ENCODE measurements around the gene SCAMP2. TPM values are rescaled to one million over a fixed set of nuclear protein-coding genes. Genes with fewer than 3 reads are reported as not detected.
A peak's percentile ranks its signal among the peaks of the same experiment; 100 is the strongest.

Gene SCAMP2
- total and polyA plus RNA-seq, 2 of the 13 experiments (the other 11 are each of a cell fraction or from before 2014, with no cell fraction given), result 34.8 to 121 TPM

- TF ChIP-seq, protein P1, sequence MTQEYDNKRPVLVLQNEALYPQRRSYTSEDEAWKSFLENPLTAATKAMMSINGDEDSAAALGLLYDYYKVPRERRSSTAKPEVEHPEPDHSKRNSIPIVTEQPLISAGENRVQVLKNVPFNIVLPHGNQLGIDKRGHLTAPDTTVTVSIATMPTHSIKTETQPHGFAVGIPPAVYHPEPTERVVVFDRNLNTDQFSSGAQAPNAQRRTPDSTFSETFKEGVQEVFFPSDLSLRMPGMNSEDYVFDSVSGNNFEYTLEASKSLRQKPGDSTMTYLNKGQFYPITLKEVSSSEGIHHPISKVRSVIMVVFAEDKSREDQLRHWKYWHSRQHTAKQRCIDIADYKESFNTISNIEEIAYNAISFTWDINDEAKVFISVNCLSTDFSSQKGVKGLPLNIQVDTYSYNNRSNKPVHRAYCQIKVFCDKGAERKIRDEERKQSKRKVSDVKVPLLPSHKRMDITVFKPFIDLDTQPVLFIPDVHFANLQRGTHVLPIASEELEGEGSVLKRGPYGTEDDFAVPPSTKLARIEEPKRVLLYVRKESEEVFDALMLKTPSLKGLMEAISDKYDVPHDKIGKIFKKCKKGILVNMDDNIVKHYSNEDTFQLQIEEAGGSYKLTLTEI (CRISPR knock-in tag; conservative IDR thresholded peaks at IDR 0.05), result no peak
- TF ChIP-seq ZNF180 (CRISPR knock-in tag; IDR thresholded peaks at IDR 0.05; ENCODE audit: borderline replicate concordance, low read depth) (no peak), U2AF1 (optimal IDR thresholded peaks at IDR 0.05; ENCODE audit: low read depth, low read length) (no peak), NKX3-1 (CRISPR knock-in tag; IDR thresholded peaks at IDR 0.05) (peak; percentile 46; the same call in 1 of the 2 replicates), FLYWCH1 (CRISPR knock-in tag; IDR thresholded peaks at IDR 0.05) (no peak), KMT2A (CRISPR knock-in tag; IDR thresholded peaks at IDR 0.05) (peak; percentile 66; the same call in 1 of the 2 replicates), SMAD9 (CRISPR knock-in tag; IDR thresholded peaks at IDR 0.05) (no peak), DZIP1 (CRISPR knock-in tag; IDR thresholded peaks at IDR 0.05) (peak; percentile 77; the same call in 1 of the 2 replicates), KAT8 (CRISPR knock-in tag; IDR thresholded peaks at IDR 0.05) (peak; percentile 94), JUN (CRISPR knock-in tag; IDR thresholded peaks at IDR 0.05) (0 out of 2 replicates have a peak, but pooled peaks have one; percentile 53), ZNF205 (CRISPR knock-in tag; IDR thresholded peaks at IDR 0.05) (0 out of 2 replicates have a peak, but pooled peaks have one; percentile 12), NPAS2 (CRISPR knock-in tag; IDR thresholded peaks at IDR 0.05; ENCODE audit: borderline replicate concordance) (no peak), NR2F6 (IDR thresholded peaks at IDR 0.05) (no peak), NR2F6 (CRISPR knock-in tag; IDR thresholded peaks at IDR 0.05) (no peak), ZNF747 (CRISPR knock-in tag; IDR thresholded peaks at IDR 0.05; ENCODE audit: borderline replicate concordance) (no peak; the same call in 1 of the 2 replicates), LRRFIP1 (CRISPR knock-in tag; conservative IDR thresholded peaks at IDR 0.05) (no peak), FOSL1 (CRISPR knock-in tag; IDR thresholded peaks at IDR 0.05; ENCODE audit: borderline replicate concordance) (no peak), ATF4 (CRISPR knock-in tag; IDR thresholded peaks at IDR 0.05) (no peak), MXD3 (CRISPR knock-in tag; IDR thresholded peaks at IDR 0.05) (no peak; the same call in 1 of the 2 replicates)
- TF ChIP-seq, protein P2, sequence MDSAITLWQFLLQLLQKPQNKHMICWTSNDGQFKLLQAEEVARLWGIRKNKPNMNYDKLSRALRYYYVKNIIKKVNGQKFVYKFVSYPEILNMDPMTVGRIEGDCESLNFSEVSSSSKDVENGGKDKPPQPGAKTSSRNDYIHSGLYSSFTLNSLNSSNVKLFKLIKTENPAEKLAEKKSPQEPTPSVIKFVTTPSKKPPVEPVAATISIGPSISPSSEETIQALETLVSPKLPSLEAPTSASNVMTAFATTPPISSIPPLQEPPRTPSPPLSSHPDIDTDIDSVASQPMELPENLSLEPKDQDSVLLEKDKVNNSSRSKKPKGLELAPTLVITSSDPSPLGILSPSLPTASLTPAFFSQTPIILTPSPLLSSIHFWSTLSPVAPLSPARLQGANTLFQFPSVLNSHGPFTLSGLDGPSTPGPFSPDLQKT (CRISPR knock-in tag; IDR thresholded peaks at IDR 0.05; ENCODE audit: borderline replicate concordance), result no peak
Observed at GRCh38 chr15:74873036-74873755, at the start of gene SCAMP2 (continued).

Measured in HepG2 (cell line).